ENCODE data around the gene RXRB. TPM values are rescaled to one million over a fixed set of nuclear protein-coding genes. Genes with fewer than 3 reads are reported as not detected.
"Not testable (repeated sequence)": the region's sequence is repeated elsewhere in the genome, so short reads cannot be mapped to it uniquely, and the experiment has no call there.

The RXRB gene
- total RNA-seq, 1 experiment from 2014 or later, result 30.4 TPM

- no peaks in the 10 kb centered on the region for H3K27me3 ChIP-seq (replicated peaks; ENCODE audit: control insufficient read depth, insufficient read depth, low read length)
- no peaks in the 10 kb centered on the region for H3K4me1 ChIP-seq
- Mint-ChIP-seq H3K27ac (ENCODE audit: unreplicated experiment) (no peak overlapping the region), H3K4me3 (ENCODE audit: unreplicated experiment) (no peak overlapping the region), H3K9me3 (ENCODE audit: unreplicated experiment) (no peaks in the 10 kb centered on the region), H3K4me1 (ENCODE audit: low read depth, unreplicated experiment) (no peaks in the 10 kb centered on the region), H3K36me3 (ENCODE audit: insufficient read depth, unreplicated experiment) (no peaks in the 10 kb centered on the region), H3K27me3 (ENCODE audit: insufficient read depth, unreplicated experiment) (peaks cover 23% of the 10 kb centered on the region)
- ChIA-PET POLR2A (no interaction called here), CTCF (no interaction called here)
- no peaks in the 10 kb centered on the region for H3K9me3 ChIP-seq
- no peaks in the 10 kb centered on the region for H3K36me3 ChIP-seq (ENCODE audit: control insufficient read depth, insufficient read depth, low read length)
- no peak for DNase-seq
- TF ChIP-seq, protein P1, sequence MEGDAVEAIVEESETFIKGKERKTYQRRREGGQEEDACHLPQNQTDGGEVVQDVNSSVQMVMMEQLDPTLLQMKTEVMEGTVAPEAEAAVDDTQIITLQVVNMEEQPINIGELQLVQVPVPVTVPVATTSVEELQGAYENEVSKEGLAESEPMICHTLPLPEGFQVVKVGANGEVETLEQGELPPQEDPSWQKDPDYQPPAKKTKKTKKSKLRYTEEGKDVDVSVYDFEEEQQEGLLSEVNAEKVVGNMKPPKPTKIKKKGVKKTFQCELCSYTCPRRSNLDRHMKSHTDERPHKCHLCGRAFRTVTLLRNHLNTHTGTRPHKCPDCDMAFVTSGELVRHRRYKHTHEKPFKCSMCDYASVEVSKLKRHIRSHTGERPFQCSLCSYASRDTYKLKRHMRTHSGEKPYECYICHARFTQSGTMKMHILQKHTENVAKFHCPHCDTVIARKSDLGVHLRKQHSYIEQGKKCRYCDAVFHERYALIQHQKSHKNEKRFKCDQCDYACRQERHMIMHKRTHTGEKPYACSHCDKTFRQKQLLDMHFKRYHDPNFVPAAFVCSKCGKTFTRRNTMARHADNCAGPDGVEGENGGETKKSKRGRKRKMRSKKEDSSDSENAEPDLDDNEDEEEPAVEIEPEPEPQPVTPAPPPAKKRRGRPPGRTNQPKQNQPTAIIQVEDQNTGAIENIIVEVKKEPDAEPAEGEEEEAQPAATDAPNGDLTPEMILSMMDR (IDR thresholded peaks at IDR 0.05; ENCODE audit: insufficient read depth in 1 of 2, low read depth in 1 of 2, low read length in 1 of 2, severe bottlenecking in 1 of 2, unreplicated experiment in 1 of 2), result no peak
- no TSS peak for BruUV-seq (replicated peaks)
- intact Hi-C loops (cut with micrococcal nuclease; ENCODE audit: unreplicated experiment), result no loop called here
- H3K4me3 ChIP-seq (ENCODE audit: low read depth, low read length), result no peak overlapping the region
Observed at GRCh38 chr6:33236852-33237251, 36.4 kb upstream of the RXRB start.

- Histone ChIP-seq H3K4me3 (ENCODE audit: low read depth, low read length) (no peak overlapping the region), H3K4me1 (no peaks in the 10 kb centered on the region), H3K9me3 (no peaks in the 10 kb centered on the region), H3K27me3 (replicated peaks; ENCODE audit: control insufficient read depth, insufficient read depth, low read length) (no peaks in the 10 kb centered on the region), H3K36me3 (ENCODE audit: control insufficient read depth, insufficient read depth, low read length) (no peaks in the 10 kb centered on the region)
- Mint-ChIP-seq H3K4me3 (ENCODE audit: unreplicated experiment) (no peak overlapping the region), H3K27me3 (ENCODE audit: insufficient read depth, unreplicated experiment) (peaks cover 23% of the 10 kb centered on the region), H3K4me1 (ENCODE audit: low read depth, unreplicated experiment) (no peaks in the 10 kb centered on the region), H3K9me3 (ENCODE audit: unreplicated experiment) (no peaks in the 10 kb centered on the region), H3K36me3 (ENCODE audit: insufficient read depth, unreplicated experiment) (no peaks in the 10 kb centered on the region), H3K27ac (ENCODE audit: unreplicated experiment) (no peak overlapping the region)
- intact Hi-C loops (cut with micrococcal nuclease; ENCODE audit: unreplicated experiment), result no loop called here
- POLR2A ChIA-PET, result no interaction called here
- CTCF ChIA-PET, result interaction anchor here (0.7 kb wide), 1 partner anchor 77 kb away, joined by 5 read pairs; no protein-coding TSS in a partner anchor
- no peak for DNase-seq
- no TSS peak for BruUV-seq (replicated peaks)
- TF ChIP-seq, protein P1 (IDR thresholded peaks at IDR 0.05; ENCODE audit: insufficient read depth in 1 of 2, low read depth in 1 of 2, low read length in 1 of 2, severe bottlenecking in 1 of 2, unreplicated experiment in 1 of 2), result no peak
Observed at GRCh38 chr6:33236328-33236727, 35.9 kb upstream of the RXRB start.

DNA sequence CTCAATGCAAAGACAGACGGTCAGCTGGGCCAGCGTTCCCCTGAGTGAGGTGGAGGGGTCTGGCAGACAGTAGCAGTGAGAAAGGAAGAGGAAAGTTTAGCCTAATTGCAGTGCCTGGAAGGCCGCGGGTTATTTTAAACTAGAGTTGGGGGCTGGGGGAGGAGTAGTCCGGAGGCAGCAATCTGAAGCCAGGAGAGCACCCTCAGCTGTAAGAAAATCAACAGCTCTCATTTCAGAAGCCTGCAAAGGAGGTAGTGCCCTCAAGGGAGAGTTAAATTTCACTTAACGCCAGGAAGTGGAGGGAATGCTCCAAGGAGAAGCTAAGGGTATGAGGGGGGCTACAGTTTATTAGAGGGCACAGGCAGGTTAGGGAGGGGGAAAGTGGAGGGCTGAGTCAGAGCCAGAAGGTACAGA, 34.8 kb upstream of the RXRB start:
- no peak for DNase-seq
- Histone ChIP-seq H3K36me3 (ENCODE audit: control insufficient read depth, insufficient read depth, low read length) (no peaks in the 10 kb centered on the region), H3K4me3 (ENCODE audit: low read depth, low read length) (no peak overlapping the region), H3K4me1 (no peaks in the 10 kb centered on the region), H3K9me3 (no peaks in the 10 kb centered on the region), H3K27me3 (replicated peaks; ENCODE audit: control insufficient read depth, insufficient read depth, low read length) (no peaks in the 10 kb centered on the region)
- no peaks in the 10 kb centered on the region for H3K9me3 Mint-ChIP-seq (ENCODE audit: unreplicated experiment)
- no peaks in the 10 kb centered on the region for H3K36me3 Mint-ChIP-seq (ENCODE audit: insufficient read depth, unreplicated experiment)
- TF ChIP-seq, protein P1 (IDR thresholded peaks at IDR 0.05; ENCODE audit: insufficient read depth in 1 of 2, low read depth in 1 of 2, low read length in 1 of 2, severe bottlenecking in 1 of 2, unreplicated experiment in 1 of 2), result no peak
- intact Hi-C loops (cut with micrococcal nuclease; ENCODE audit: unreplicated experiment), result no loop called here
- ChIA-PET CTCF (no interaction called here), POLR2A (no interaction called here)
- no peaks in the 10 kb centered on the region for H3K4me1 Mint-ChIP-seq (ENCODE audit: low read depth, unreplicated experiment)
- no TSS peak for BruUV-seq (replicated peaks)
- H3K27ac Mint-ChIP-seq (ENCODE audit: unreplicated experiment), result no peak overlapping the region
- peaks cover 20% of the 10 kb centered on the region for H3K27me3 Mint-ChIP-seq (ENCODE audit: insufficient read depth, unreplicated experiment)
- H3K4me3 Mint-ChIP-seq (ENCODE audit: unreplicated experiment), result no peak overlapping the region

DNA sequence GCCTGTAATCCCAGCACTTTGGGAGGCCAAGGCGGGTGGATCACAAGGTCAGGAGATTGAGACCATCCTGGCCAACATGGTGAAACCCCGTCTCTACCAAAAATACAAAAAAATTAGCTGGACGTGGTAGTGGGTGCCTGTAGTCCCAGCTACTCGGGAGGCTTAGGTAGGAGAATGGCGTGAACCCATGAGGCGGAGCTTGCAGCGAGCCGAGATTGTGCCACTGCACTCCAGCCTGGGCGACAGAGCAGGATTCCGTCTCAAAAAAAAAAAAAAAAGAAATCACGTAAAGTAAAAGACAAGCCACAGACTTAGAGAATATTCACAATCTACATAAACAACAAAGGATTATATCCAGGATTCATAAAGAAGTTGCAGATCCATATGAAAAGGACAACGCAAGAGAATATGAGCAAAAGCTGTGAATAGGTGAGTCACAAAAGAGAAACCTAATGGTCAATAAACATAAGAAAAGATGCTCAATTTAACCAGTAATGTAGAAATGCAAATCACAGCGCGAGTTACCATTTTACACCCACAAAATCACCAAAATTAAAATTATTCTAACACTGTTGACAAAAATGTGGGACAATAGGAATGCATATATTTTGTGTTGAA, 26.1 kb upstream of the RXRB start:
- H3K36me3 ChIP-seq (ENCODE audit: control insufficient read depth, insufficient read depth, low read length); H3K4me3 ChIP-seq (ENCODE audit: low read depth, low read length); H3K9me3 Mint-ChIP-seq (ENCODE audit: unreplicated experiment); H3K4me1 ChIP-seq; H3K36me3 Mint-ChIP-seq (ENCODE audit: insufficient read depth, unreplicated experiment); intact Hi-C loops (cut with micrococcal nuclease; ENCODE audit: unreplicated experiment); H3K4me3 Mint-ChIP-seq (ENCODE audit: unreplicated experiment); H3K27me3 ChIP-seq (replicated peaks; ENCODE audit: control insufficient read depth, insufficient read depth, low read length); H3K9me3 ChIP-seq; BruUV-seq (replicated peaks); H3K4me1 Mint-ChIP-seq (ENCODE audit: low read depth, unreplicated experiment); DNase-seq; H3K27ac Mint-ChIP-seq (ENCODE audit: unreplicated experiment): not testable (repeated sequence)
- ChIA-PET CTCF (interaction anchor here (0.6 to 1.6 kb wide), 2 partner anchors 21 to 35 kb away, joined by 3 to 4 read pairs; no protein-coding TSS in a partner anchor), POLR2A (interaction anchor here (0.7 kb wide), 1 partner anchor 97 kb away, joined by 7 read pairs; no protein-coding TSS in a partner anchor)
- H3K27me3 Mint-ChIP-seq (ENCODE audit: insufficient read depth, unreplicated experiment), result peaks cover 10% of the 10 kb centered on the region
